HG03045 (cell line): ENCODE data around the gene PLCB4.

Experiments used
- ATAC-seq: cut with Tn5 transposase; IDR thresholded peaks from one replicate; pipeline ENCODE4 v1.9.1; 2021; ENCODE audit warnings: mild to moderate bottlenecking, moderate library complexity; ENCODE audit not compliant: unreplicated experiment

PLCB4 gene

DNA sequence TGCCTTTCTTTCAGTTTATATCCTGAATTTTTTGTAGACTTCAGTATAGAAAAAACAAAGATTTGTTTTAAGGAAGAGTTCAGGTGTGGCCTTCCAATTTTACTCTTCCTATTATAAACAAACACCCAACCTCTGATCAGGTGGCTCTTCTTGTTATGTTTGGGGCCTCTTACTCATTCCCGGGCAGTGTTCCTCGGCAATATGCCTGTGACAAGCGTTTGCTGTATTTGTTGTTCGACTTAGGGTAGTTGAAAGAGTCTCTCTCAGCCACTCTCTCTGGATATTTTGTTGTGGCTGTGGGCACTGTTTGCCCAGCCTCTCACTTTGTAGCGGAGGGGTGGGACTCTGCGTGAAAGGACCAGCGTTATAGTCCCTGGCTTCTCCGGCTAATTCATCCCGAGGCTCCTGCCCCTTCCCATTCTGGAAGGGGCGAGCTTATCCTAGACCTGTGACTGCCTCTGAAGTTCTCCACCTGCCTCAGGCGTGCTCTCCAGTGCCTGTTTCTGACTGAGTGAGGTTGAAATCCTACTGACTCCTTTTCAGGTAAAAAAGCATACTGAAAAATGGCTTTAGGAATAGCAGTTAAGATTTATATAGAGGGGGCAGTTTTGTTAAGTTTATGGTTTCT, 97.4 kb downstream of the PLCB4 start:
- ATAC-seq, result no peak

DNA sequence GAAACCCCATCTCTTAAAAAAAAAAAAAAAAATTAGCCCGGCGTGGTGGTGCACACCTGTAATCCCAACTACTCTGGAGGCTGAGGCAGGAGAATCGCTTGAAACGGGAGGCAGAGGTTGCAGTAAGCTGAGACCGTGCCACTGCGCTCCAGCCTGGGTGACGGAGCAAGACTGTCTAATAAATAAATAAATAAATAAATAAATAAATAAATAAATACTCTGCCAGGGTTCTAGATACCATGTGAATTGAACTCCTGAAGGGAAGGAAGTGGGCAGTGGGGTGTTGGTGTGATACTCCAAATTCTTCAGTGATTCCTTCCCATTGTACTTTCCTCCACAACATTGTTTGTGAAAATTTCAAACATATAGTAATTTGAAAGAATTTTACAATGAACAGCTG, 100.5 kb downstream of the PLCB4 start:
- ATAC-seq, result no peak

DNA sequence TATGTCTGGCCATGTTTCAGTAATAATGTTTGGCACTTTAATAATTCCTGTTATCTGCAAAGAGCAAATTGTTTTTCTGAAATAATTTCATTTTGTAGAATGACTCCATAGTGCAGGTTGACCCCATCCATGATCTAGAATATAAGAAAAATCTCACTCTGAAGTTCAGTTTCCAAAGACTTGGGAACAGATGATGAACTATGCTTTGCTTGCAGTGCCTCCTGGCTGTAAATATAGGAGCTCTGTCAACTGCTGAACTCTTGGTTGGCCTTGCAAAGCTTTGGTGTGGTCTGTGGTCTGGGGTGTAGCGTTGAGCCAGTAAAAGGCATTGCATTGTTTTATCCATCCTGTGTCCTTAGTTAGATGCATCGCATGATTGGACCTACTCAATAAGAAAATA, 104.0 kb downstream of the PLCB4 start:
- no peak for ATAC-seq

DNA sequence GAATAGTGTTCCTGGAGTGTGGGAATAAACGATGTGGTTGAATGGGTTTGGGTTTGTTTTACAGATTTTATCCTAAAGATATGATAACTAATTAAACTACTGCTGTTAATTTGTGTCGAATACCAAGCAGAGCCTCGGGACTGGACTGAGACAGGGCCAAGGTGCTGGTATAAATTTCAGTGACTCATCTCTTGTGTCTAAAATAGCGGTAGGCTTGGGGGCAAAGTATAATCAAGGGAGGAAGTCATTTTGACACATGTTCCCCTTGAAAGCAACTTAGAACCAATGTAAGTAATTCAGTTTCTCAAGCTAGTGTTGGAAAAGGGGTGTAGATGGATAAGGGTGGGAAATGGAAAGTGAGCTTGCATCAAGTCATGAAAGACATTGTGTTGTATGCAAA, 108.4 kb downstream of the PLCB4 start:
- no peak for ATAC-seq

DNA sequence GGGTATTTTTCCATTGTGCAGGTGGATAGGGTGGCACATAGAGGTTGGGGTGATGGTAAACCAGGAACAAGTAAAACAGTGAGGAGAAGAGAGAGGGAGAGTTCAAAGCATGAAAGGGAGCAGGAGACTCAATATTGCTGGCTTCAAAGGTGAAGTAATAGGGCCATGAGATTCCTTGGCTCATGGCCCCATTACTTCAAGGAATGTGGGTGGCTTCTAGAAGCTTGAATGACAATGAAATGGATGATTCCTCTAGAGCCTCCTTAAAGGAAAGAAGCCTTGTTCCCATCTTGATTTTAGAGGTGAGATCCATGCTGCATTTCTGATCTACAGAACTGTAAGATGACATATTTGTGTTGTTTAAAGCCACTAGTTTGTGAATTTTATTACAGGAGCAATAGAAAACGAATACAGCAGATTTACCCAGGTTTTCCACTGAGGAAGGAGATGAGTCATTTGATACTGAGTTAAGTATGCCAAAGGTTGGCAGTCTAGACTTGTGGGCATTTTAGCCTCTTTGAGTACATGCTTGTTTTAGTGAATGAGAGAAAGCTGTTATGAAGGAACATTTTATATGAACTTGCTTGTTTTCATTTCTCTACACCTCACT, 110.4 kb downstream of the PLCB4 start:
- ATAC-seq, result no peak

DNA sequence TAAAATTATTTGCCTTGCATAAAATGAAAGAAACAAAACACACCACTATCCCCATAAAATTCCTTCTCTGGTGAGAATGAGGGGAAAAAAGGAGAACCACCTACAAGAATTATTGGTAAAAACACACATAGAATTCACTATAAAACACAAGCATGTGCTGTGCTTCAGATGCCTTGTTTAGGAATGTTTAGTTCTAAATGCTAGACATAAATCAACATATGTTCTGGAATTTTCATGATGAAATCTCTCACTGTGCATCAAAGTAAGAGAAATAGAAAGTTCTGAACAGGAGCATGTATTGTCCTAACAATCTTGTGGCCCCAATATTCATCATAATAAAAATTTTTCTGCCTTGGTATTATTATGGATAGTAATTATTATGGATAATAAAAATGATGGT, 111.0 kb downstream of the PLCB4 start:
- no peak for ATAC-seq

DNA sequence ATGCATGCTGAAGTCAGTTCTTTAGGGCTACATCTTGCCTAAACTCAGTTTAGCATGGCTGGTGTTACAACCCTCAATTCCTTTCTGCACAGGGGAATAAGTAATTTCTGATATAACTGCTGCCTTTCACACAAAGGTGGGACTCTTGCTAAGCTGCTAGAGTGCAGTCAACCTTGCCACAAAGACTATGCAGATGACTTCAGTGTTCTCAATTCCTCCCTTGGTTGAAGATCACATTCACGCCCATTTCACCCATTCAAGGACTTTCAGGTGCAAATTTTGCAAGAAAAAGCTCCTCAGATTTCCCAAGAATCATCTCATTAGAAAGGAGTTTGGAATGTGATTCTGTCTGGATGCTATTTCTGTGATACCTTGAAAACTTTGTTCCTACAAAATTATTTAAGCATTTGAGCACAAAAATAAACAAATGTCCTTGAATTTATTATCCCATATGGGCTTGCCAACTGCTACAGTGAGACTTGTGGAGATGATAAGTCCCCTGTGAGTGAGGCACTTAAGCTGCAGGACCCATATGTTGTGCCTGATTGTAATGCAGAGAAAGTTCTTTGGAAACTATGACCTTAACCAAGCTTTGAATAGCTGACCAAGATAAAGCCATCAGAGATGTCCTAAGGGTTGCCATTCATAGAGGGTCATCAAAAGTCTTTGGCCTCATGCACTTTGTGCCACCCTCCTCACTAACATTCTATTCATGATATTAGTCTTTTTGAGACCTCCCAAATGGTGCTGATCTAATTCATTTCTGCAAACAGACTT, 111.8 kb downstream of the PLCB4 start:
- no peak for ATAC-seq

DNA sequence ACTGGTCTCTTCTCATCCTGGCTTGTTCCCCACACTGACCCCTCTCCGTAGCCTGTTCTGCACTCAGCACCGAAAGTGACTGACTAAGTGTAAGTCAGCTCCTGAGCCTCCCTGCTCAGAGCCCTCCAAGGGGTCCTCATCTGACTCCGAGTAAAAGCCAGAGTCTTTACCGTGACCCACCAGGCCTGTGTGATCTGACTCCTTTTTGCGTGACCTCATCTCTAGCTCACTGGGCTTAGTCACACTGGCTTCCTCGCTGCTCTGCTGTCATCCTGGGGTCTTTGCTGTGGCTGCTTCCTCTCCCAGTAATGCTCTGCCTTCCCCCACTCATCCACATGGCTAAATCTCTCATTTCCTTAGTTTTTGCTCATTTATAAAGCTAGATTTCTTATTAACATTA, 116.6 kb downstream of the PLCB4 start:
- ATAC-seq, result no peak

DNA sequence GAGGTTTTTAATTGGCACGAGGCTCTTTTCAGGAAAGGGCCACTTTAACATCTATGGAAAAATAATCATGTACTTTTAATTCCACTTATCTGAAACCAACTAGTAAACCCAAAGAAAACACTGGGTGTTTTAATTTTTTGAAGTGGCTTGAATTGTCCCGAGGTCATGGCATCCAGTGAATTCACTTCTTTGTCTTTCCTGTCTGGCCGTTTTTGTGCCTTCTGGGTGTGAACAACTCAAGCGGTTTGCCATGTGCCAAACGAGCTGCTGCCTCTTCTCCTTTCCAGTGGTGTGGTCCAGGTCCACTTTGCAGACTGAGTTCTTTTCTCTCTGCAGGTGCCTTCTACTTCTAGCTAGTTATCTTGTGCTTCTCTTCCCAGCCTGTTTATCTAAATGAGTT, 117.5 kb downstream of the PLCB4 start:
- no peak for ATAC-seq

DNA sequence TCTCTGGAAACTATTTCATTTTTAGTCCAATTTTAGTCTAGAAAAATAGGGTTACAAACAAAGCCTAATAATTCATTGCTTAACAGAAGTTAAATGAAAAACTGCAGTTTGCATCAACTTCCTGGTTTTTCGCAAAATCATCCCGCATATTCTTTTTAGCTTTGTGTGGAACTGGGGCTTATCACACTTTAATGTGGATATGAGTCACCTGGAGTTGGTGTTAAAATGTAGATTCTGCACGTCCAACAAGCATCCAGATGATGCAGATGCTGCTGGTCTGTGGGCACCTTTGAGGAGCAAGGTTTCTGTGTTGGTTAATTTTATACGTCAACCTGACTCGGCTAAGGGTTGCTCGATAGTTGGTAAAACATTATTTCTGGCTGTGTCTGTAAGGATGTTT, 126.1 kb downstream of the PLCB4 start:
- no peak for ATAC-seq

DNA sequence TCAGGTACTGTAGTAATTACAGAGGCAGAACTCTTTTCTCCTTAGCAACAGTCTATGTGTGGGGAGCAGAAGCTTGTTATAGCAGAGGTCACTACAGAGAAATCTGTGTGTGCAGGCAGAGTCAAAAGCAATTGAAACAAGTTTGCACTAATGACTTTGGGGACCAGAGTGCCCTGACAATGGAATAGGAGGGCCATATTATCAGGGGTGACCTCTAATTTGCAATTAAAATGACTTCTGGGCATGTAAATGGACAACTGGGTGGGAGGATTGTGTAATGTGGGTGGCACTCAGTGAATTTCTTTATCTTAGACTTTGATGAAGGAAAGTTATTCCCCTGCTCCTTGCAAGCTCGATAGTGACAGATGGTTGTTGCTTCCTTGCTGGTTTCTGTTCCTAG, 127.2 kb downstream of the PLCB4 start:
- no peak for ATAC-seq

DNA sequence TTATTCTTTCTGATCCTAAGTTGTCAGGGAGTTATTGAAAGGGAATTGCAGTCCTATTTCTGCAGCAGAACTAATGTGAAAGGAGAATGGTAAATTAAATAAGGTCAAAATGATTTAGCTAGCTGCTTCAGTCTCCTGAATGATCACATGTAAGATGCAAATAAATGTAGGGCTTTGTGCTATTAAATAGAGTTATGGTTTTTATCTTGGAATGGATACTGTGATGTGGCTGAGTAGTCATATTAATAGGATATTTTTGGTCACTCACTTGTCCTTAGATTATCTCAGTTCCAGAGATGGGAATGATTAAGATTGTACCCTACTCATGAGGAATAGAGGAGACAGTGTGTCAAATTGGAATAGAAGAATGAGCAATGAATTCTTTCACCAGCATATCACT, 129.6 kb downstream of the PLCB4 start:
- ATAC-seq, result no peak

DNA sequence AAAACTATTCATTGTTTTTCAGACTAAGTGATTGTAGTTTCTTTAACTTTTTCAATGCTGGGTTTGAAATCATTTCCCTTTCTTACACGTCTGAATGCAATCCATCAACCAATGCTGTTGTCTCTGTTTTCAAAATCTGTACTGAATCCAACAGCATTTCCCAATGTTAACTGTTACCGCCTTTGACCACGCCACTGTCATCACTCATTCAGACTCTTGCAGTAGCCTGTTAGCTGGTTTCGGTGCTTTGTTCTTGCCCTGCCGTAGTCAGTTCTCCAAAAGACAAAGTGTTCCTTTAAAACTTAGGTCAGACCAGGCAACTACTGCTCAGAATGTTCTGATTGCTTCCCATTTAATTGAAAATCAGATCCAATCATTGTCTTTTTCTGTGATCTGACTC, 131.3 kb downstream of the PLCB4 start:
- no peak for ATAC-seq

DNA sequence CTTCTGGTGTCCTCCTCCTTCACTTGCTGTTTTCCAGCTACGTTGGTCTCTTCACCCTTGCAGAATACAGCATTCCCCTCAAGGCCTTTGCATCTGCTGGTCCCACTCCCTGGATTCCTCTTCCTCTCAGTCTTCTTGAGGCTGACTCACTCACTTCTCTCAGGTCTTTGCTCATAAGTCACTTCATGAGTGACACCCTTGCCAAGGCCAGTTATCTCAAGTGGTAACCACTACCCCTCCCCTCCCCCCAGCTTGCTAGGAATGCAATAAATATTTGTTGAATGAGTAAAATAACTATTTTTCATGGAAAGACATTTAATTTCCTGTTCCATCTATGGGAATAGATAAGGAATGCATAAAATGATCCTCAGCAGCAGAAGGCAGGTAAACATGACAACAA, 131.7 kb downstream of the PLCB4 start:
- ATAC-seq, result no peak

DNA sequence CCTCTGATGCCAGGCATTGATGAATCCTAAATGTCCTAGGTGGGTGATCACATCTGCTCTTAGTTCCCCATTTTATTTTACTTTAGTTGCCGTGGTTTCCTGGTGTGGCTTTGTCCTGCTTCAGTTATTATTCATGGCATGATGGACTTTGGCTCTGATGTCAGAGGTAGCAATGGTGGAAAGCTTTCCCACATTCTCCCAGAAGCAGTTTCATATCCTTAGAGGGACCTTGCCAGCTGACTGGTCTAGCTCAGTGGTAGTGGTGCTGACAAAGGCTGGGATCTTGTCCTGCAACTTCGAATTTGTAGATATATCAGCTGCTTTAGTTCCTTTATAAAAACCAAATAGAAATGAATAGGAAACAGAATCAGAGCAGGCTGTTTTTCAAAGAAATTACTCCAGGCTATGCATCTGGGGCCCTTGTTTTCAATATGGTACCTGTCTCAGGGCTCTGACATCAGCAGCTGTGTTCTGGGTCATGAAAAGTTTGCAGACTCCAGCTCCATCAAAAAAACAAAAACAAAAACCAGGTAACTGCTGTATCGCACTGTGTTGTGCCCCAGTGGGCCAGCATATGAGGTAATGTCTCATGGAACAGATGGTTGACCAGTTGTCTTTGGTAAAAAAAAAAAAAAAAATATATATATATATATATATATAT, 133.7 kb downstream of the PLCB4 start:
- ATAC-seq, result no peak

DNA sequence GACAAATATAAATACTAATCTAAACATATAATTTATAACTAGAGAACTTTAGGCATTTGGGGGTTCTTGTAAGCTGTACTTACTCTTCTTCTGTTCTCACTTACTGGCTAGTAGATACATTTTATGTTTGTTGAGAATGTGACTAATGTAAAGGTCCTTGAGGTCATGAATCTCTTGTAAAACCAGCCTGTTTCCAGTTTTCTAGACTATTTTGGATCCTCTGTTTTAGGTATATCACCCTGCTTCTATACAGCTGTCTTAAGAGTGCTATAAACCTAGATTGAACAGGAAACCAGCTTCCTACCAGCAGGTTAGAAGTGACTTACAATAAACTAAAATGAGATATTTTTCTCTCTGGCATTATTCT, 134.2 kb downstream of the PLCB4 start:
- no peak for ATAC-seq

DNA sequence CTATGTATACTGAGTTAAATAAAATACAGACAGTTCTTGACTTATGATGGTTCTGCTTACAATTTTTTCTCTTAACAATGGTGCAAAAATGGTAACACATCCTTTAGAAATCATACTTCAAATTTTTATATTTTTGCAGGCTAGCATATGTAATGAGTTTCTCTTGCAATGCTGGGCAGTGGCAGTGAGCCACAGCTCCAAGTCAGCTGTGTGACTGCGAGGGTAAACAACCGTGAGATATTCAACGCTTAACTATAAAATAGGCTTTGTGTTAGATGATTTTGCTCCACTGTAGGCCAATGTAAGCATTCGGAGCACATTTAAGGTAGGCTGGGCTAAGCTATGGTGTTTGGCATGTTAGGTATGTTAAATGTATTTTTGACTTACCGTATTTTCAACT, 136.1 kb downstream of the PLCB4 start:
- no peak for ATAC-seq

DNA sequence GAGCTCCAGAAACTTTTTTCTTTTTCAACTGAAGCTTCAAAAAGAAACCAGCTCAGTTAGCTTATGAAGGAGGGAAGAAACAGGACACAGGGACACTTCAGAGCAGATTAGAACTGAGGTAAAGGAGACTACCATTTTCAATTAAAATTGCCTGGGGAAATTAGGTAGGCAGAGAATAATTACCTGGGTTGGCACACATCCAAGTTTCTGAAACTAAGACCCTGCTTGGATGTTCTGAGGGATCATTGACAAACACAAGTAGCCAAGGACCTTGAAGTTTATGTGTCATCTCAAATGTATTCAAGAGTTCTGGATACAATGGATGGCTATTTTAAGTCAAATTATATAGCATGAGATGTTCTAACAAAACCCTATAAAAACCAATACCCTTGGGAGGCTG, 137.6 kb downstream of the PLCB4 start:
- ATAC-seq, result no peak

DNA sequence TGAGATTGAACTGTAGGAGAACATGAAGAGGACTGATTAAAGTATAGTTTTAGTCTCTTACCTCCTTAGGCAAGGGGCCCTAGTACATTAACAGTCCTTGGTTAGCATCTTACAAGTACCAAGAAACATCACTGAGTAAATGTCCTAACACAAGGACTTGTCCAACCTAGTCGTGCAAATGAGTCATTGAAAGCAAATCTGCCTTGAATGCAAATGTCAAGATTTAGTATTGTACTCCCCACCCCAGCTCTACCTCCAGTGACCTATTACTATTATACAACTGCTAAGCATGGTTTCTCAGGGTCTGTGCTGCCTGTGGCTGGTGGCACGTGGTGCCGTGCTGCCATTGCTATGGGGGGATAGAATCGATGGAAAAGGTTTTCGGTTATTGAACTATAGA, 138.4 kb downstream of the PLCB4 start:
- ATAC-seq, result no peak

DNA sequence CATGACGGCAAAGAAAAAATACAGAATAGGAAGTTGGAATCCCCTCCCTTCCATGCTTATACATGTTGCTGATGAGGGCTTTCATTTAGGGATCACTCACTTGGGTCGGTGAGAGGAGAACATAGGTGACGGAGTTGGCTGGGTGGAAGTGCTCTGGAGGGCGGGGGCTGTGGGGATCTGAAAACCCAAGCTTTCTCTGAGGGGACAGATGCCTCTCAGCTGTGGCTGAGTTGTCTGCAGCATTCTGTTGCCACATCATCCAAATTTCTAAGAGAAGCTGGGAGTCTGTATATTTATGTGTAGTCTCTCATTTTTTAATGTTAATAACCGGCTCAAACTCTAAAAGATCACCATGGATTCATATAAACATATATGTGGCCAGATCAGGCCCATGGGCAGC, 141.5 kb downstream of the PLCB4 start:
- no peak for ATAC-seq

DNA sequence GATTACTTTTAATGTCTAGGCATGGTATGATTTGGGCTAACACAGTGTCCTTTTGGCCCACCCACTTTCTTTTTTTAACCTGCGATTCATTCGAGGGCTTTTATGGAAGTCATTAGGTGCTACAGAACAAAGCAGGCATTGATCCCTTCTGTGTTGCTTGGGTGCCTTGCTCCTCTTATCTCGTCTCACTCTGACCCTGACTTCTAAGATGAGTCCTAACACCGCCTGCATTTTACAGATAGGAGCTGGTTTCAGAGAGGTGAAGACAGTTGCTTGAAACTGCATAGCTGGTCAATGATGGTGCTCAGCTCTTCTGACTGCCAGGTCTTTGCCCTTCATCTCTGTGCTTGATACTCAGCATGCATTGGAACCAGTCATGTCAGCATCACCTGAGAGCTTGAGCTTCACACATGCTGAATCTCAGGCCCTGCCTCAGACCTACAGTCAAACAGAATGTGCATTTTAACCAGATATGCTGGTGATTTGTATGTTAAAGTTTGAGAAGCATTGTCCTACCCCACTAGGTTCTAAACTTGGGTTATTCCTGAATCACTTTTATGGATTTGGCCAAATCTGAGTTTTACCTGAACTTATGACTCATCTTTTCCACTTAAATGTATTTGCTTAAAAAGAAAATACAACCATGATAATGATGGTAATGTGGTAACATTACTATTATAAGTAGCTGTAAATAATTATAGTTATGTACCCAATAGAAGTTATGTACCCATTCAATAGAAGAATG, 142.3 kb downstream of the PLCB4 start:
- ATAC-seq, result no peak
